ENCODE results near the gene COL23A1. TPM values are rescaled to one million over a fixed set of nuclear protein-coding genes. Genes with fewer than 3 reads are reported as not detected.

The COL23A1 gene
- total RNA-seq, 1 donor from 2014 or later: 75.2 TPM

DNA sequence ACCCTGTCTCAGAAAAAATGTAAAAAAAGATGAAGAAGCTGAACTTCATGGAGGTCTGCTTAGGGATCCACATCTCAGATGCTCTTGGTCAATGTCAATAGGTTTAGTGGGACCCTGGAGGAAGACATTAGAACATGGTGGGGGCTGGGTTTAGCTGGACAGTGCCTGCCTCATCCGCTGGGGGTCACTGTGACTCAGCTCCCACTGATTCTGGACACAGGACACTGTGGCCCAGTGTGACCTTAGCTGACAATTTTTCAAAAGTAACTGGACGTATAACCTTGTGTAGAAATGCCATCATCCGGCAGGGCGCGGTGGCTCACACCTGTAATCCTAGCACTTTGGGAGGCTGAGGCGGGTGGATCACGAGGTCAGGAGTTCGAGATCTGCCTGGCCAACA, 393.2 kb downstream of the COL23A1 start:
- no peaks in the 10 kb centered on the region for H3K9me3 Mint-ChIP-seq (ENCODE audit: unreplicated experiment)
- H3K27ac Mint-ChIP-seq (ENCODE audit: unreplicated experiment): no peak overlapping the region
- H3K4me1 Mint-ChIP-seq (ENCODE audit: unreplicated experiment): peaks cover 14% of the 10 kb centered on the region
- TF ChIP-seq, protein P1, sequence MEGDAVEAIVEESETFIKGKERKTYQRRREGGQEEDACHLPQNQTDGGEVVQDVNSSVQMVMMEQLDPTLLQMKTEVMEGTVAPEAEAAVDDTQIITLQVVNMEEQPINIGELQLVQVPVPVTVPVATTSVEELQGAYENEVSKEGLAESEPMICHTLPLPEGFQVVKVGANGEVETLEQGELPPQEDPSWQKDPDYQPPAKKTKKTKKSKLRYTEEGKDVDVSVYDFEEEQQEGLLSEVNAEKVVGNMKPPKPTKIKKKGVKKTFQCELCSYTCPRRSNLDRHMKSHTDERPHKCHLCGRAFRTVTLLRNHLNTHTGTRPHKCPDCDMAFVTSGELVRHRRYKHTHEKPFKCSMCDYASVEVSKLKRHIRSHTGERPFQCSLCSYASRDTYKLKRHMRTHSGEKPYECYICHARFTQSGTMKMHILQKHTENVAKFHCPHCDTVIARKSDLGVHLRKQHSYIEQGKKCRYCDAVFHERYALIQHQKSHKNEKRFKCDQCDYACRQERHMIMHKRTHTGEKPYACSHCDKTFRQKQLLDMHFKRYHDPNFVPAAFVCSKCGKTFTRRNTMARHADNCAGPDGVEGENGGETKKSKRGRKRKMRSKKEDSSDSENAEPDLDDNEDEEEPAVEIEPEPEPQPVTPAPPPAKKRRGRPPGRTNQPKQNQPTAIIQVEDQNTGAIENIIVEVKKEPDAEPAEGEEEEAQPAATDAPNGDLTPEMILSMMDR (IDR thresholded peaks at IDR 0.05; ENCODE audit: unreplicated experiment): peak; percentile 52
- peak; percentile 55 for DNase-seq (ENCODE audit: low spot score)
- peaks cover 3% of the 10 kb centered on the region for H3K36me3 Mint-ChIP-seq (ENCODE audit: low read depth, unreplicated experiment)
- peaks cover 4% of the 10 kb centered on the region for H3K27me3 Mint-ChIP-seq (ENCODE audit: unreplicated experiment)
- no peak overlapping the region for H3K4me3 Mint-ChIP-seq (ENCODE audit: unreplicated experiment)

DNA sequence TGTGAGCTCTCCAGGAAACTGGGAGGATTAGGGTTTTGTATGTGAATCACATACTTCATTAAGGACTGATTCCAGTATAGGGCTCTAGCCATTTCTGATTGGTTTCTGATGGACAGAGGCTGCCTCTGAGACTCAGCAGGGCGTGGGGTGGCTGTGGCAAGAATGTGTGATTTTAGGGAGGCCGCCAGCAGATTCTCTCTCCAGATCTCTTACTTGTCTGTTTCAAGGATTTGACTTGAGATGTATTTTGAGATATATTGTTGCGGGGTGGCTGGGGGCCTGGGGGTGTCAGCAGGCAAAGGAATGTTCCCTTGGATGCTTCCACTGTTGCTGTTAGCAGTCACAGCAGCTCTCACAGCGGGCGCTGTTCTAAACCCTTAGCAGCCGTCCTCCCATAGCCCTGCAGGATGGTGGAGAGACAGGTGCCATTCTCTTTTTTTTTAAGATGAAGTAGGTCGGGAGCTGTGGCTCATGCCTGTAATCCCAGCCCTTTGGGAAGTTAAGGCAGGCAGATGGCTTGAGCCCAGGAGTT, 393.8 kb downstream of the COL23A1 start:
- peaks cover 12% of the 10 kb centered on the region for H3K4me1 Mint-ChIP-seq (ENCODE audit: unreplicated experiment)
- TF ChIP-seq, protein P1 (IDR thresholded peaks at IDR 0.05; ENCODE audit: unreplicated experiment): no peak
- H3K27ac Mint-ChIP-seq (ENCODE audit: unreplicated experiment): no peak overlapping the region
- no peak for DNase-seq (ENCODE audit: low spot score)
- peaks cover 3% of the 10 kb centered on the region for H3K27me3 Mint-ChIP-seq (ENCODE audit: unreplicated experiment)
- H3K4me3 Mint-ChIP-seq (ENCODE audit: unreplicated experiment): no peak overlapping the region
- H3K36me3 Mint-ChIP-seq (ENCODE audit: low read depth, unreplicated experiment): peaks cover 3% of the 10 kb centered on the region
- no peaks in the 10 kb centered on the region for H3K9me3 Mint-ChIP-seq (ENCODE audit: unreplicated experiment)

DNA sequence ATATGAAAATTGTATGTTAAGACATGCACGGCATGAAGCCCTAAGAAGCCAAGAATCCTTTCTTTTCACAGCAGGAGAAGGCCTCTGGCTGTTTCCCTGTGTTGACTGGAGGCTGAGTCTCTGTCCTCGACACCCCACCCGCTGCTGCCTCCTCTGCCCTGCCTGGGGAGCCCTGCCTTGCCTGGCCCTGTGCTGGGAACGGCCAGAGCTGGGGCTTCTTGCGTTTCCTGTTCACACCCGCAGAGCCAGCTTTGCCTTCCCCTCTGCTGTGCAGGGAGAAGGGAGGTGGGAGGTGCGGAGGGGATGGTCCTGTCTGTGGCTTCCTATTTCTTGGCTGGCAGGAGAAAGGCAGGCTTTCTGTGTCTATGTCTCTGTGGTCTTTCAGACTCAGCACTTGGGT, 396.2 kb downstream of the COL23A1 start:
- H3K9me3 Mint-ChIP-seq (ENCODE audit: unreplicated experiment): no peaks in the 10 kb centered on the region
- H3K4me1 Mint-ChIP-seq (ENCODE audit: unreplicated experiment): peaks cover 12% of the 10 kb centered on the region
- peaks cover 3% of the 10 kb centered on the region for H3K36me3 Mint-ChIP-seq (ENCODE audit: low read depth, unreplicated experiment)
- no peak for DNase-seq (ENCODE audit: low spot score)
- no peak overlapping the region for H3K27ac Mint-ChIP-seq (ENCODE audit: unreplicated experiment)
- TF ChIP-seq, protein P1 (IDR thresholded peaks at IDR 0.05; ENCODE audit: unreplicated experiment): no peak
- peaks cover 3% of the 10 kb centered on the region for H3K27me3 Mint-ChIP-seq (ENCODE audit: unreplicated experiment)
- no peak overlapping the region for H3K4me3 Mint-ChIP-seq (ENCODE audit: unreplicated experiment)

DNA sequence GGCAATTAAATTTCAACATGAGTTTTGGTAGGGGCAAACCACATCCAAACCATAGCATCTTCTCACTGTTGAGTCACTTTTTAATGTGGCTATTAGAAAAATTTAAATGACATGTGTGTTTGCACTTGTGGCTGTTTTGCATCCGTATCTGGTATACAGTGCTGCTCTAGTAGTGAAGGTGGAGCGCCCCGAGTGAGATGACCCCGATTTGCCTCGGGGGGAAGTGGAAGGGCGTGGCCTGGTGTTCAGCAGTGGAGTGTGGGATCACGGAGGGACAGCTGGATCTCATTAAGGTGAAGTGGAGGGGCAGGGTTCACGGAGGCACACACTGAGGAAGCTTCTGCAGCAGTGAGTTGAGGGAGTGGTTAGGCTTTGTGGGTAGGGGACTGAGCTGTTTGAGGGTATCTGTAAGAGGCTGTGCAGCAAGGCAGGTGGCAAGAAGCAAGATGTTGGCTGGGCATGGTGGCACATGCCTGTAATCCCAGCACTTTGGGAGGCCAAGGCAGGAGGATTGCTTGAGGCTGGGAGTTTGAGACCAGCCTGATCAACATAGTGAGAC, 396.9 kb downstream of the COL23A1 start:
- Mint-ChIP-seq H3K27me3 (ENCODE audit: unreplicated experiment) (peaks cover 6% of the 10 kb centered on the region), H3K27ac (ENCODE audit: unreplicated experiment) (peak overlapping the region; percentile 39), H3K4me3 (ENCODE audit: unreplicated experiment) (peak overlapping the region; percentile 16), H3K36me3 (ENCODE audit: low read depth, unreplicated experiment) (peaks cover 3% of the 10 kb centered on the region), H3K4me1 (ENCODE audit: unreplicated experiment) (peaks cover 12% of the 10 kb centered on the region), H3K9me3 (ENCODE audit: unreplicated experiment) (no peaks in the 10 kb centered on the region)
- TF ChIP-seq, protein P1 (IDR thresholded peaks at IDR 0.05; ENCODE audit: unreplicated experiment): no peak
- DNase-seq (ENCODE audit: low spot score): no peak

DNA sequence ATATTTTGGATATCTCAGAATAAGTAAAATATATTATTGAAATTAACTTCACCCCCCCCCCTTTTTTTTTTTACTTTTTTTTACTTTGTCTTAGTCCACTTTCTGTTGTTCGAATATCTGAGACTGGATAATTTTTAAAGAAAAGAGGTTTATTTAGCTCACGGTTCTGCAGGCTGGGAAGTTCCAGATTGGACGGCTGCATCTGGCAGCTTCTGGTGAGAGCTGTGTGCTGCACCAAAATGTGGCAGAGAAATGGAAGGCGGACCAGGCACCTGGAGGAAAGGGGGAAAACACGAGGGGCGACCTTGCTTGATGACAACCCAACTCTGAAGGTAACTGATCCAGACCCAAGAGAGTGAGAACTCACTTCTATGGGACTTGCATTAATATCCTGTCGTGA, 397.4 kb downstream of the COL23A1 start:
- Mint-ChIP-seq H3K4me3 (ENCODE audit: unreplicated experiment) (no peak overlapping the region), H3K9me3 (ENCODE audit: unreplicated experiment) (no peaks in the 10 kb centered on the region), H3K27ac (ENCODE audit: unreplicated experiment) (no peak overlapping the region), H3K4me1 (ENCODE audit: unreplicated experiment) (peaks cover 12% of the 10 kb centered on the region), H3K36me3 (ENCODE audit: low read depth, unreplicated experiment) (peaks cover 3% of the 10 kb centered on the region), H3K27me3 (ENCODE audit: unreplicated experiment) (peaks cover 4% of the 10 kb centered on the region)
- TF ChIP-seq, protein P1 (IDR thresholded peaks at IDR 0.05; ENCODE audit: unreplicated experiment): no peak
- DNase-seq (ENCODE audit: low spot score): no peak
